A549 (cell line): ENCODE results near the gene CEP72.

Experiments
- BHLHE40 ChIP-seq: IDR thresholded peaks from 2 replicates; pipeline ENCODE4 v1.6.1; 2012; ENCODE audit warnings: low read depth, low read length, inconsistent platforms
- CTCF ChIP-seq: fragments of >200 bp; sonication (Bioruptor Twin); formaldehyde crosslinking; IDR thresholded peaks from 3 replicates; pipeline ENCODE4 v1.5.1; 2016
- HOXA7 ChIP-seq: fragments of 250-450 bp; sonication (Bioruptor Pico); IDR thresholded peaks from 2 replicates; pipeline ENCODE4 v1.5.0; 2020; ENCODE audit warnings: mild to moderate bottlenecking, moderate library complexity
- PHF8 ChIP-seq: fragments of 200-600 bp; sonication (generic); IDR thresholded peaks from 2 replicates; pipeline ENCODE4 v1.6.1; 2016; ENCODE audit warnings: low read depth, mild to moderate bottlenecking, antibody characterized with exemption, moderate library complexity, borderline replicate concordance
- RAD21 ChIP-seq, 2 experiments: fragments of >200 bp in 1 of 2; sonication (Bioruptor Twin) in 1 of 2; formaldehyde crosslinking in 1 of 2; IDR thresholded peaks in 1 of 2; conservative IDR thresholded peaks in 1 of 2; 2 replicates in 1 of 2; 3 replicates in 1 of 2; pipeline ENCODE4 v1.6.1; 2012 to 2018; ENCODE audit warnings: inconsistent platforms in 1 of 2
- REST ChIP-seq: fragments of 200-600 bp; sonication (generic); IDR thresholded peaks from 2 replicates; pipeline ENCODE4 v1.6.1; 2016; ENCODE audit warnings: antibody characterized with exemption, mild to moderate bottlenecking, moderate library complexity
- RFX5 ChIP-seq: fragments of 450-650 bp; IDR thresholded peaks from 2 replicates; pipeline ENCODE4 v1.7.1; 2014; ENCODE audit warnings: antibody characterized with exemption, mild to moderate bottlenecking, moderate library complexity
- SMC3 ChIP-seq: fragments of >200 bp; sonication (Bioruptor Twin); formaldehyde crosslinking; IDR thresholded peaks from 3 replicates; pipeline ENCODE4 v1.6.1; 2018; ENCODE audit warnings: inconsistent platforms

GRCh38 chr5:668283-668995 lies 56.3 kb downstream of the CEP72 start:
- no peak for TF ChIP-seq RFX5
- TF ChIP-seq RAD21 (conservative IDR thresholded peaks at IDR 0.05 in 1 of 2, IDR thresholded peaks at IDR 0.05 in 1 of 2): no peak
- TF ChIP-seq CTCF: no peak
- no peak for TF ChIP-seq HOXA7 (CRISPR knock-in tag)
- no peak for TF ChIP-seq BHLHE40
- TF ChIP-seq REST: no peak
- no peak for TF ChIP-seq PHF8
- TF ChIP-seq SMC3: no peak
